ENCODE measurements around the gene PLA2G12B.

Gene PLA2G12B

DNA sequence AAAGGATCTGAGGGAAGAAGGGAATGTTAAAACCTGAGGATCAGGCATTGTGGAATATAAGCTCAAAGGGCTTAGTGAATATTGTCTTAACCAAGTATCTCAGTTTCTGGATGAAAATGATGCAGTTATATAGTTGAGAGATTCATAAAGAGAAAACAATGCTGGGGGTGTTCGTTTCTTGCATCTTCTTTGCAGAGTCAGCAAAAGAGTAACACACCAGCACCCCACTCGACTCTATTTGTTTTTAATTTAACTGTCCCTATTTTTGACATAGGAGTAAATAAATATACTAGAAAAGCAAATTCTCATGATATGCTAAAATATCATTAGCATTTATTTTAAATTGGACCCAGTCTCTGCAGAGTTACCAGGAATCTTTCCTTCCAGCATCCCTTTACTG is 68.7 kb downstream of the PLA2G12B start:
- no peak overlapping the region for H3K4ac ChIP-seq (ENCODE audit: low read length)
- H3K27ac ChIP-seq (replicated peaks; ENCODE audit: low read length) = no peak overlapping the region
- H3K79me1 ChIP-seq (ENCODE audit: low read depth, low read length) = no peaks in the 10 kb centered on the region
- H2BK120ac ChIP-seq (ENCODE audit: low read depth, low read length) = no peak overlapping the region
- no peak overlapping the region for H3K4me3 ChIP-seq (ENCODE audit: low read length in 2 of 2)
- H2AFZ ChIP-seq (ENCODE audit: low read length) = no peak overlapping the region
- no peak overlapping the region for H3K14ac ChIP-seq (ENCODE audit: low read length)
- H2BK5ac ChIP-seq (ENCODE audit: low read length) = no peak overlapping the region
- no CpG with 5 or more reads among the region's 2 CpGs for WGBS, 2 donors (ENCODE audit: extremely low coverage in 2 of 2, insufficient read length in 2 of 2, insufficient replicate concordance in 1 of 2)
- H3K36me3 ChIP-seq (replicated peaks in 1 of 2; ENCODE audit: control insufficient read depth in 2 of 2, insufficient read depth in 2 of 2, low read length in 2 of 2) = peaks cover 0 to 21% of the 10 kb centered on the region in 2 donors
- H2BK12ac ChIP-seq (ENCODE audit: low read length) = no peak overlapping the region
- no peak overlapping the region for H3K9ac ChIP-seq (ENCODE audit: low read depth, low read length, poor library complexity)
- no peak overlapping the region for H4K91ac ChIP-seq (ENCODE audit: low read depth, low read length, poor library complexity)
- H3K9me3 ChIP-seq (replicated peaks in 1 of 2; ENCODE audit: control insufficient read depth in 2 of 2, insufficient read depth in 1 of 2, low read depth in 1 of 2, low read length in 2 of 2) = no peaks in the 10 kb centered on the region
- H2BK15ac ChIP-seq (ENCODE audit: low read length) = no peak overlapping the region
- H3K4me1 ChIP-seq (ENCODE audit: control insufficient read depth in 2 of 2, insufficient read depth in 1 of 2, low read depth in 1 of 2, low read length in 2 of 2) = peaks cover 8 to 12% of the 10 kb centered on the region in 2 donors
- H3K4me2 ChIP-seq (ENCODE audit: insufficient read depth, low read length, poor library complexity, severe bottlenecking) = no peak overlapping the region
- H3K23ac ChIP-seq (ENCODE audit: low read depth, low read length, poor library complexity) = no peak overlapping the region
- DNase-seq (ENCODE audit: low spot score) = no peak
- H3K18ac ChIP-seq (ENCODE audit: low read length) = no peak overlapping the region
- H3K27me3 ChIP-seq (ENCODE audit: control insufficient read depth in 3 of 3, insufficient read depth in 3 of 3, low read depth in 1 of 3, low read length in 3 of 3) = no peaks in the 10 kb centered on the region
- H2AK5ac ChIP-seq (ENCODE audit: low read depth, low read length) = no peak overlapping the region
- H4K8ac ChIP-seq (ENCODE audit: low read depth, low read length) = no peak overlapping the region

Data from neuronal stem cell (in vitro differentiated cells).